Mesodermal cell (in vitro differentiated cells): Measurements from ENCODE around the gene RPP25L.

Experiments used
- H3K27ac ChIP-seq: 2 replicates; pipeline ENCODE4 v1.7.0; 2013; ENCODE audit warnings: mild to moderate bottlenecking, low read depth, low read length, moderate library complexity; ENCODE audit not compliant: severe bottlenecking
- H3K36me3 ChIP-seq: 2 replicates; pipeline ENCODE4 v1.7.1; 2013; ENCODE audit warnings: mild to moderate bottlenecking, low read length, moderate library complexity; ENCODE audit not compliant: control insufficient read depth, insufficient read depth
- H3K4me1 ChIP-seq: one replicate; pipeline ENCODE4 v1.7.1; 2013; ENCODE audit warnings: mild to moderate bottlenecking, low read length; ENCODE audit not compliant: insufficient read depth, control insufficient read depth, poor library complexity, severe bottlenecking
- H3K4me3 ChIP-seq: 2 replicates; pipeline ENCODE4 v1.7.0; 2013; ENCODE audit warnings: low read length, control low read depth, mild to moderate bottlenecking; ENCODE audit not compliant: insufficient read depth, poor library complexity, severe bottlenecking; ENCODE audit errors: extremely low read depth
- H3K9me3 ChIP-seq: 2 replicates; pipeline ENCODE4 v1.7.1; 2013; ENCODE audit warnings: mild to moderate bottlenecking, low read length, moderate library complexity; ENCODE audit not compliant: control insufficient read depth
- WGBS, 2 experiments: methylation state at CpG; one replicate each; pipeline ENCODE4 v1.1.5; 2013; ENCODE audit warnings: missing lambda C conversion rate in 2 of 2; ENCODE audit not compliant: insufficient coverage in 2 of 2; 5-methylcytosine and 5-hydroxymethylcytosine counted together

Gene RPP25L

DNA sequence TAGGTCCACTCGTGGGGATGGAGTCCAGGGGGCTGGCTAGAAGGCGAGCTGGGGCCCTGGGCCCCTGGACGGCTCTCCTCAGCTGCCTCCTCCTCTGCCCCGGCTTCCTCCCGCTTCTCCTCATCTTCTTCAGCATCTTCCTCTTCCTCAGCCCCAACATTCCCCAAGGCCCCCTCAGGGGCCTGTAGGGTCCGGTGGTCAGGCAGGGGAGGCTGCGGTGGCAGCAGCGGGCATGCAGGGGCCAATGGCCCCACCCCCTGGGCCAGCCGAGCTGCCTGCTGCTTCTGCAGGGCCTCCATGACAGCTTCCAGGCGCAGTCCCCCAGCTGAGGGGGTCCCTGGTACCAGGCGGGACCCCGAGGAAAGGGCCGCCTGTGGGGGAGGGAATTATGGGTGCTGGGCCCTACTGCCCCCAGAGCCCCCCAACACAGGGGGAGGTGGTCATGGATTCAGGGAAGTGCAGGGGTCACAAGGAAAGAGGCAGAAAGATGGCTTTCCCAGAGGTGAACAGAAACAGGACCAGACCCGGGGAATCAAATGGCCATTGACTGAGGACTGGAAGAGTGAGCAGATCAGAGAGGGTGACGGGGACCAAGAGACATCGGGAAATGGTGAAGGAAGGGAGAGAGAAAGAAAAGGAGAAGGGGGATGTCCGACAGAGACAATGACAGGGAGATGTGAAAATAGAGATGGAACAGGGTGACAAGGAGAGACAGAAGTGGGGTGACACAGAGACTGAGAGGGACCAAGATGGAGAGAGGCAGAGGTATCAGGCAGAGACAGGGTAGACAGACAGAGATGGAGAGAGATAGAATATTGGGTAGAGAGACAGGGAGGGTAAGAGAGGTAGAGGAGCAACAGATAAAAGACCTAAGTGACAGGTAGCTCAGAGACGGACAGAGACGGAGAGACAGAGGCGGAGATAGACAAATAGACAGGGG, 16.1 kb upstream of the RPP25L start:
- Histone ChIP-seq H3K27ac (no peak overlapping the region), H3K9me3 (no peaks in the 10 kb centered on the region), H3K36me3 (no peaks in the 10 kb centered on the region), H3K4me1 (peaks cover 9% of the 10 kb centered on the region), H3K4me3 (peak overlapping the region; percentile 19)
- 40 to 58% methylated on average over 10 to 16 of the region's 20 CpGs for WGBS, 2 experiments

DNA sequence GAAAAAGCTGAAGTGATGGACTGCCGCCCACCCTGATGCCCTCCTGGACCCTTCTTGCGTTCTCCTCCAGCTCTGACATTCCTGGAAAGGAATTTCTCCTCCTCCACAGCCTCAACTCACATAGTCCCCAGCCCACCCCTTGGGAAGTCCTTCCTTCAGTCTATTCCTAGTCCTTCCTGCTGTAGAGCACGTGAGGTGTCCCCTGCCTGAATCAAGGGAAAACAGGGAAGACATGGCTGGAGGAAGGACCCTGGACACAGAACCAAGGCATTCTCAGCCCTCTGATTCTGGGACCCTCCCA, 13.2 kb upstream of the RPP25L start:
- no peak overlapping the region for H3K4me3 ChIP-seq
- no peak overlapping the region for H3K27ac ChIP-seq
- peaks cover 9% of the 10 kb centered on the region for H3K4me1 ChIP-seq
- H3K36me3 ChIP-seq: no peaks in the 10 kb centered on the region
- no peaks in the 10 kb centered on the region for H3K9me3 ChIP-seq
- 65 to 84% methylated on average over 2 of the region's 3 CpGs for WGBS, 2 experiments

DNA sequence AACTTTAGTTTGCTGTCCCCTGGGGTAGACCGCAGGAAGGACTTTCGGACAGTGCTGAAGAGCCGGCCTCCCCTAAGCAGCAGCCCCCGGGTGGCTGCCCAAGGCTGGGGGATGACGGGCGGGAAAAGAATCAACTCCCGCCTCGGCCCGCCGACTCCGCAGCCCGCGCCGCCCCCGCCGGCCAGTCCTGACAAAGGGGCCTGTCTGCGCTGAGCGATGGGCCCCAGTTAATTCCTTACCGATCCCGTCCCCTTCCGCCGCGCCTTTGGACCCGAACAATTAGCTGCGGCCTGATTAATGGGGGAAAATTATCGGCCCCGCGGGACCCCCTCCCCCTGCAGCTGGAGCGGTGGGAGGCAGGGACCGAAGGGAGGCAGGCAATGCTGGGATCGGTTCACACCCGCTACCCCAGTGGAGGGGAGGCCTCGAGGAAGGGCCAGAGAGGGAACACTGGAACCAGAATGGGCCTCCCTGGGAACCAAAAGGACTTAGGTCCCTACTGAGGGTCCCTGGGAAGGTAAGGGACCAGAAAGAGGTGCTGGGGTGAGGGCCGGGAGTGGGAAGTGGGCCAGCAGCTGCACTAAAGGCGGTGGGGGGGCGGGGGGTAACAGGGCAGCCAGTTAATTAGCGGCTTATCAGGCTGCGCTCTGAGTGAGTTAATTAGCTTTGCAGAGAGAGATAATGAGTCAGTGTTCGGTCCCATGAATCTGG, 12.7 kb upstream of the RPP25L start:
- H3K9me3 ChIP-seq: no peaks in the 10 kb centered on the region
- no peak overlapping the region for H3K4me3 ChIP-seq
- WGBS, 2 experiments: 28 to 36% methylated on average over 9 to 37 of the region's 39 CpGs
- no peaks in the 10 kb centered on the region for H3K36me3 ChIP-seq
- peaks cover 9% of the 10 kb centered on the region for H3K4me1 ChIP-seq
- no peak overlapping the region for H3K27ac ChIP-seq

DNA sequence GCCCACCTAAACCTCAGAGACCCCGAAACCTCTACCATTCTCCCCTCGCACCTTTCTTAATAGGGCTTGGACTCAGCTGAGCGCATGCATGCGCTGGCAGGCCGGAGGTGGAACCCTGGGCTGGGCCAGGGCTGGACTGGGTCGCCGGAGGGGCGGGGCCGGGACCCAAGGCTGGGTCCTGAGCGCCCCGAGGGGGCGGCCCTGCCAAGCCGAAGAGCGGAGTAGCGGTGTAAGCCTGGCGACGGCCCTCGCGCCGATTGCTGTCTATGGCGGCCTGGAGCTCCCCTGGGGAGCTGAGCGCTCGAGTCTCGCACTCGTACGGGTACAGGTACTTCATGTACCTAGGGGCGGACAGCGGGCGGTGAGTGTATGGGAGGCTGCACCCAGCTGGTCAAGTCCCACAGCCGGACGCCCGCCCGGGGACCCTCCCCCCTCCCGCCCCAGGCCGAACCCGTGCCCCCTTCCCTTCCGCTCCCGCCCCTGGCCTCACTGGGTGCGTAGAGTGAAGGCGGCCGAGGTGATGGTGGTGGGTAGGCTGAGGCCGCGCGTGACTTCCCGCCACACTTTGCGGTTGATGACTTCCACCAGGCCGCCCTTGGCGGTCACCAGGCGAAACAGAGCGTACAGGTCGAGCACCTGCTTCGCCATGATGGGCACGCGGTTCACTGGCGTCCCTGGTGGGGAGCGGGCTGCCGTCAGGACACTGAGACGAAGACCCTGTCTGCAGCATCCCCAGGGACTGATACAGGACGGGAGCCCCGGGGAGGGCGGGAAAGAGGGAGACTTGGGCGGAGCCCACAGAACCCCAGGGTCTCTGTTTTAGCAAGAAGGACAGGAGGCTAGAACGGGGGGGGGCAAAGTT, 11.7 kb upstream of the RPP25L start:
- Histone ChIP-seq H3K4me1 (peaks cover 9% of the 10 kb centered on the region), H3K27ac (no peak overlapping the region), H3K36me3 (no peaks in the 10 kb centered on the region), H3K9me3 (no peaks in the 10 kb centered on the region), H3K4me3 (no peak overlapping the region)
- WGBS, 2 experiments: 77 to 89% methylated on average over 39 to 62 of the region's 63 CpGs

DNA sequence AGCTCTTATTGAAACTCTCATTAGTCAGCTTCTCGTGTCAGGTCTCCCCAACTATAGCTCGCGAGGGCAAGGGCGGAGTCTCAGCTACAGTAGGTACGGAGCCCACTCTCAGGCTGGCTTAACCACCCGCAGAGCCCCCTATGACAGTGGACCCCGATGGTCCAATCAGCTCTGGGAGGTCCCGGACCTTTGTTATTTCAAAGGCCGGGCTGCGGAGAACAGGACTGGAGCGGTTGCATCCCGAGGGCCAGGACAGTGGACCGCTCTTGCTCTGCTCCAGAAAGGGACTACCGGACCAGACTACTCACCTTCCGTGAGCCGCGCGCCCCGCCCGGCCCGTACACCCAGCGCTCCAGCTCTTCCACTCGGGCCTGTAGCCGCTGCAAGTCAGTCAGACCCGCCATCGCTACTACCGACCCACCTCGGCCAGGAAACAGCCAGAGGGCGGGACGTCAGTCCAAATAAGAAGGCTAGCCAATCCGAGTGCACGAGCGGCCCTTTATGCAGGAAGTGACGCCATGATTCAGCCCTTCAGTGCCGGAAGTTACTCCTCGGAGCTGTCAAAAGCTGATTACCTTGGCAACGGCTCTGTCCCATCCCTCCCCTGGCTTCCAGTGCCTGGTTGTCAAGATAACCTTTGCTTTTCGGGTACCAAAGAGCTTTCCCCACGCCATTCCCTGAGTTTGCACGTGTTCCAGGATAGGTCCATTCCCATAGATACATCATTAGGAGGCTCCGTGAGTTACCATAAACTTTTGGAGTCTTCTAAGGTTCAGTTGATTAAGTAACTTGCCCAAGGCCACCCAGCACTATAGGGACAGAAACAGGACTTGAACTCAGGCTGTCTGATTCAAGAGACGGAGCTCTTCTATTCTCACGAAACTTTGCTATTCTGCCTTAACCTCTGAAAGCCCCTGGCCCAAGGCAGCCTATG, 8.4 kb upstream of the RPP25L start, which contains the start of gene DCTN3:
TSS of gene DCTN3 (minus strand) at position 435 of the 934 bp plus-strand sequence. CDS start at position 404, 31 bp downstream.
- no peak within 1 kb of the TSS for H3K27ac ChIP-seq
- WGBS, 2 experiments: 4 to 7% methylated on average over 38 to 41 of the region's 43 CpGs

DNA sequence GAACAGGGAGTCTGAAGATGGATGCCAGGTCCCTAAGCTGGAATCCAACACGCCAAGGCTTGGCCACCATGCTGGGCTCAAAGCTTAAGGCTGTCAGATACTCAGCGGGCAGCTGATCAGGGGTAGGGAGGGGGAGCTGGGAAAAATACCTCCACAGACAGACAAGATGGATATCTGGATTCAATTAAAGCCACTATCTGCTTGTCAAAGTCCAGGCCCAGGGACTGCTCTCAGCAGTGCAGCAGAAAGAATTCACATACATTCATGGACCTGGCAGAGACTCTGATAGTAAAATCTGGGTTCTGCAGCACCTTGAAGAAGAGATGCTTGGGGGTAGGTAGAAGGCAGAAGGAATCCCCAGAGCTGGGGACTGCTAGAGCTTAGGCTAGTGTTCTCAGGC, 3.2 kb upstream of the RPP25L start:
- Histone ChIP-seq H3K27ac (no peak overlapping the region), H3K4me1 (peaks cover 5% of the 10 kb centered on the region), H3K9me3 (no peaks in the 10 kb centered on the region), H3K4me3 (no peak overlapping the region), H3K36me3 (peaks cover 38% of the 10 kb centered on the region)
- 85% methylated on average over 2 of the region's 2 CpGs; no CpG with 5 or more reads in 1 of the 2 experiments for WGBS, 2 experiments

More for the DNA sequence above, 8.4 kb upstream of the RPP25L start, which contains the start of gene DCTN3:
- Histone ChIP-seq H3K4me3 (peak within 1 kb of the TSS; percentile 94), H3K4me1 (peaks cover 9% of the 10 kb centered on the region), H3K36me3 (peaks cover 25% of the 10 kb centered on the region), H3K9me3 (no peaks in the 10 kb centered on the region)

DNA sequence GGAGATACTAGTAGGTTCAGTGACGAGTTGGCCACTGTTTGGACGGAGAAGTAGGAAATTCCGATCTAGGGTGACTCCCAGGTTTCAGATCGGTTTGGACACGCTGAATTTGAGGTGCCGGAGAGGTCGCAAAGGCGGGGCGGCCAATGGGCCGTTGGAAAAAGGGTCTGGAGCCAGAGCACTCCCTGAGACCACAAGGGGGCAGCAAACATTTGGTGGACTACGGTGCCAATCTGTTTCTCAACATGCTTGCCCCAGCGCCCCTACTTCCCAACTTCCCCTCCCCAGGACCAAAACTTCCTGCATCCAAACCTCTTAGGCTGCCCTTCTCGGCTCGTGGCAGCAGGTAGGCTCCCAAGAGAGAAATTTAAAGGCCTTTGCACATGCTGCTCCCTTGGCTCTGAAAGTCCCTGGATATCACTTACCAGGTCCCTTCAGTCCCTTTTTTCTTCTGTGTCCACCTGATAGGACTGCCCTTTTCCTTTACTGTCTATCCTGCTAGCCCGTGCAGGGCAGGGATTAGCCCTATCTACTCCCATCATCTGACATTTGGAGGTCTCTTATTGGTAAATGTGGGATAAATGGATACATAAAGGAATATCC, 992 bp upstream of the RPP25L start:
- 2 to 3% methylated on average over 14 of the region's 15 CpGs for WGBS, 2 experiments
- Histone ChIP-seq H3K9me3 (no peaks in the 10 kb centered on the region), H3K36me3 (peaks cover 34% of the 10 kb centered on the region), H3K4me1 (peaks cover 5% of the 10 kb centered on the region), H3K27ac (peak overlapping the region; percentile 79), H3K4me3 (peak overlapping the region; percentile 71)

DNA sequence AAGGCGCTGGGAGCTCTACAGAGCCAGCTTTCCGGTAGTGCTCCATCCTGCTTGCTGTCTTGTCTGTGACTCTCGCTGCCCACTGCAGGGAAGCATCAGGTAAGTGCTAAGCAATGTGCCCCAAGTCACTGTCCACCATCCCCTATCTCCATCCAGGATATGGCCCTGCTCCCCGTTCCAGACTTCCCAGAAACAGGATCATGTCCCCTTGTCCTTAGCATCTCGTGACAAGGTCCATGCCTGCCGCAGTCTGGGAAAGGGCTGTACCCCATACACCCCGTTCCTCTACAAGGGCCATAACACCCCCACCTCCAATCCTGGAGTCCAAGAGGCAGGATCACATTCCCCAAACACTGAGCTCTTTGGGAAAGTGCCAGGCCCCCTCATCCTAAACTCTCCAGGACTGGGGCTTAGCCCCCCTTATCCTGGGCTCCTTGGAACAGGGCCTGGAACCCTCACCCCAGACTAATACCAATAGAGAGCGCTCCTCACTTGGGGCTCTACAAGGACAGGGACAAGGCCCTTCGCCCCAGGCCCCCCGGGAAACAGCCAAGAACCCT, 566 bp downstream of the RPP25L start:
- 54 to 60% methylated on average over 9 to 10 of the region's 10 CpGs for WGBS, 2 experiments
- Histone ChIP-seq H3K4me3 (peak overlapping the region; percentile 71), H3K27ac (peak overlapping the region; percentile 79), H3K9me3 (no peaks in the 10 kb centered on the region), H3K4me1 (peaks cover 5% of the 10 kb centered on the region), H3K36me3 (peaks cover 18% of the 10 kb centered on the region)

DNA sequence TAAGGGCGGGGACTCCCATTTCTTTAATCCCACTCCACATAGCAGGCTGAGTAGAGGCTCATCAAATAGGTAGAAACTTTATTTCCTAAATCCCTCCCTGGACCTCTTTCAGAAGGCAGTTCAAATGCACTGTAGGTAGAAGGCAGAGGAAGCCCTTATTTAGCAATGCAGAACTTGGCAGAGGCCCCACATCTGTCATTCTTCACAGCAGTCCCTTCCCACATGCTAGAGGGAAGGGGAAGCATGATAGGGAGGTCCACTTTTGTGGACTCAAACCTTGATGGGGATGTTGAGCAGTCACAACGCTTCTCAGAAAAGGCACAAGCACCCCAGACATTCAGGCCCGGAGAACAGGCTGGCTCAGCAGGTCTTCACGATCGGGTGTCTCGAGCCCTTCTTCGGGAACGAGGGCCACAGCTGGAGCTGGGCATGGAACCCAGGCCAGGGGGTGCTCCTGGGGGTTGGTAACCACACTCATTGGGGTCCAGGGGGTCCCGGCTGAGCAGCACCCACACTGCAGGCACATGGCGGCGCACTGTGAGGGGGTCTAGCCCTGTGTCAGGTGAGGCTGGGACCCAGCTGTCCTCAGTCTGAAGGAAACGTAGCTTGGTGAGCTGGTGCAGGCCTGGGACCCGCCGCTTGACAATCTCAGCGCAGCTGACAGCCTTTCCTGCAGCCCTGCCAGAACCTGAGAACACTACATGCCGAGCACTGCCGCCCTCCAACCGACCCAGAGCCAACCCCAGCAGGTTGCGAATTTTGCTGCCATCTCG, 1.3 kb downstream of the RPP25L start:
- Histone ChIP-seq H3K4me1 (peaks cover 5% of the 10 kb centered on the region), H3K36me3 (peaks cover 13% of the 10 kb centered on the region), H3K9me3 (no peaks in the 10 kb centered on the region), H3K27ac (no peak overlapping the region), H3K4me3 (peak overlapping the region; percentile 71)
- WGBS, 2 experiments: 92 to 95% methylated on average over 14 to 18 of the region's 20 CpGs
